Calu3 (cell line): ENCODE results near the gene LENG1. TPM values are rescaled to one million over a fixed set of nuclear protein-coding genes. Genes with fewer than 3 reads are reported as not detected.
"Not testable (repeated sequence)": the region's sequence is repeated elsewhere in the genome, so short reads cannot be mapped to it uniquely, and the experiment has no call there.

Experiments used
- BruUV-seq: library from RNA; stranded (reverse); fragments of 400-500 nt; replicated peaks from 2 replicates; lab custom pipeline; 2021; lab: Mats Ljungman, UMichigan
- CTCF ChIA-PET: fragments of 300-600 bp; sonication (Branson Sonifier 250); formaldehyde crosslinking; loops from one replicate; lab custom pipeline; 2022; ENCODE audit warnings: antibody characterized with exemption; lab: Charles Lee
- DNase-seq: peaks from one replicate; pipeline ENCODE4 v3.0.0; 2022
- H3K27ac Mint-ChIP-seq: one replicate; pipeline ENCODE4 v1.8.0; 2022; ENCODE audit warnings: mixed read lengths; ENCODE audit not compliant: unreplicated experiment
- H3K27me3 Mint-ChIP-seq: one replicate; pipeline ENCODE4 v1.8.0; 2022; ENCODE audit warnings: mixed read lengths; ENCODE audit not compliant: unreplicated experiment
- H3K36me3 Mint-ChIP-seq: one replicate; pipeline ENCODE4 v1.8.0; 2022; ENCODE audit warnings: mild to moderate bottlenecking, moderate library complexity, mixed read lengths; ENCODE audit not compliant: insufficient read depth, unreplicated experiment
- H3K4me1 Mint-ChIP-seq: one replicate; pipeline ENCODE4 v1.8.0; 2022; ENCODE audit warnings: mild to moderate bottlenecking, low read depth, mixed read lengths; ENCODE audit not compliant: unreplicated experiment
- H3K4me3 Mint-ChIP-seq: one replicate; pipeline ENCODE4 v1.8.0; 2022; ENCODE audit warnings: mild to moderate bottlenecking, low read depth, moderate library complexity, mixed read lengths; ENCODE audit not compliant: unreplicated experiment
- H3K9me3 Mint-ChIP-seq: one replicate; pipeline ENCODE4 v1.8.0; 2022; ENCODE audit warnings: low read depth, mixed read lengths; ENCODE audit not compliant: unreplicated experiment
- CTCF ChIP-seq: fragments of 200-600 bp; IDR thresholded peaks from one replicate; pipeline ENCODE4 v1.8.0; 2022; ENCODE audit warnings: antibody characterized with exemption; ENCODE audit not compliant: unreplicated experiment
- intact Hi-C: fragments of 100-400 bp; cut with micrococcal nuclease; formaldehyde crosslinking; loops from one replicate; pipeline ENCODE4 v1.10.0; 2022; ENCODE audit not compliant: unreplicated experiment
- total RNA-seq: library from RNA; stranded (reverse); gene quantifications from 2 replicates; pipeline ENCODE4 v1.2.3, GENCODE V29; 2022

Gene LENG1
- total RNA-seq, 1 experiment from 2014 or later, result 10.7 TPM

GRCh38 chr19:54183431-54183830 lies 23.9 kb upstream of the LENG1 start:
- Mint-ChIP-seq H3K9me3 (no peaks in the 10 kb centered on the region), H3K4me3 (no peak overlapping the region), H3K27me3 (no peaks in the 10 kb centered on the region), H3K36me3 (peaks cover 75% of the 10 kb centered on the region), H3K27ac (no peak overlapping the region), H3K4me1 (peaks cover 15% of the 10 kb centered on the region)
- intact Hi-C loops, result no loop called here
- no peak for DNase-seq
- no peak for TF ChIP-seq CTCF
- no TSS peak for BruUV-seq
- CTCF ChIA-PET, result no interaction called here

- H3K4me1 Mint-ChIP-seq, CTCF ChIA-PET, H3K9me3 Mint-ChIP-seq, intact Hi-C loops, H3K27ac Mint-ChIP-seq, H3K27me3 Mint-ChIP-seq, H3K4me3 Mint-ChIP-seq, BruUV-seq, DNase-seq: not testable (repeated sequence)
- peaks cover 72% of the 10 kb centered on the region for H3K36me3 Mint-ChIP-seq
These were observed 22.4 kb upstream of the LENG1 start for GRCh38 chr19:54181894-54182293.

GRCh38 chr19:54180691-54181091 lies 21.2 kb upstream of the LENG1 start:
- H3K36me3 Mint-ChIP-seq, result peaks cover 68% of the 10 kb centered on the region
- H3K4me1 Mint-ChIP-seq, result no peaks in the 10 kb centered on the region
- CTCF ChIA-PET, result no interaction called here
- H3K9me3 Mint-ChIP-seq, result no peaks in the 10 kb centered on the region
- H3K27me3 Mint-ChIP-seq, result no peaks in the 10 kb centered on the region
- intact Hi-C loops, result no loop called here
- H3K4me3 Mint-ChIP-seq, result no peak overlapping the region
- no peak overlapping the region for H3K27ac Mint-ChIP-seq
- no peak for TF ChIP-seq CTCF
- no TSS peak for BruUV-seq
- no peak for DNase-seq

GRCh38 chr19:54179921-54180461 lies 20.5 kb upstream of the LENG1 start:
- Mint-ChIP-seq H3K36me3 (peaks cover 68% of the 10 kb centered on the region), H3K9me3 (no peaks in the 10 kb centered on the region), H3K4me1 (no peaks in the 10 kb centered on the region), H3K4me3 (no peak overlapping the region), H3K27ac (no peak overlapping the region), H3K27me3 (no peaks in the 10 kb centered on the region)
- intact Hi-C loops, result no loop called here
- TF ChIP-seq CTCF, result peak; percentile 24
- CTCF ChIA-PET, result interaction anchor here (0.7 kb wide), 1 partner anchor 69 kb away, joined by 6 read pairs; no protein-coding TSS in a partner anchor
- no TSS peak for BruUV-seq
- DNase-seq, result no peak

GRCh38 chr19:54179262-54179852 lies 19.8 kb upstream of the LENG1 start:
- TSS peak; percentile 11 for BruUV-seq
- no peaks in the 10 kb centered on the region for H3K9me3 Mint-ChIP-seq
- peaks cover 72% of the 10 kb centered on the region for H3K36me3 Mint-ChIP-seq
- TF ChIP-seq CTCF, result no peak
- intact Hi-C loops, result no loop called here
- CTCF ChIA-PET, result interaction anchor here (0.7 kb wide), 1 partner anchor 70 kb away, joined by 6 read pairs; no protein-coding TSS in a partner anchor
- H3K4me1 Mint-ChIP-seq, result no peaks in the 10 kb centered on the region
- H3K4me3 Mint-ChIP-seq, result no peak overlapping the region
- DNase-seq, result no peak
- no peaks in the 10 kb centered on the region for H3K27me3 Mint-ChIP-seq
- H3K27ac Mint-ChIP-seq, result no peak overlapping the region
